OCI-LY3 (cell line): ENCODE results near the gene PDZD7.

Source experiments
- CTCF ChIP-seq: fragments of 200-600, 300-600 bp; sonication (generic); IDR thresholded peaks from 2 replicates; pipeline ENCODE4 v1.5.1; 2014; ENCODE audit warnings: antibody characterized with exemption, low read length, low read depth
- EZH2phosphoT487 ChIP-seq: fragments of 200-600 bp; shearing (Covaris generic); IDR thresholded peaks from 2 replicates; pipeline ENCODE4 v1.6.1; 2018; ENCODE audit warnings: antibody characterized with exemption, mixed run types, low read depth

GRCh38 chr10:101063548-101064414, 32.9 kb upstream of the PDZD7 start:
- TF ChIP-seq CTCF (no peak), EZH2phosphoT487 (no peak)
